Measurements from ENCODE around the gene IKBKG.

DNA sequence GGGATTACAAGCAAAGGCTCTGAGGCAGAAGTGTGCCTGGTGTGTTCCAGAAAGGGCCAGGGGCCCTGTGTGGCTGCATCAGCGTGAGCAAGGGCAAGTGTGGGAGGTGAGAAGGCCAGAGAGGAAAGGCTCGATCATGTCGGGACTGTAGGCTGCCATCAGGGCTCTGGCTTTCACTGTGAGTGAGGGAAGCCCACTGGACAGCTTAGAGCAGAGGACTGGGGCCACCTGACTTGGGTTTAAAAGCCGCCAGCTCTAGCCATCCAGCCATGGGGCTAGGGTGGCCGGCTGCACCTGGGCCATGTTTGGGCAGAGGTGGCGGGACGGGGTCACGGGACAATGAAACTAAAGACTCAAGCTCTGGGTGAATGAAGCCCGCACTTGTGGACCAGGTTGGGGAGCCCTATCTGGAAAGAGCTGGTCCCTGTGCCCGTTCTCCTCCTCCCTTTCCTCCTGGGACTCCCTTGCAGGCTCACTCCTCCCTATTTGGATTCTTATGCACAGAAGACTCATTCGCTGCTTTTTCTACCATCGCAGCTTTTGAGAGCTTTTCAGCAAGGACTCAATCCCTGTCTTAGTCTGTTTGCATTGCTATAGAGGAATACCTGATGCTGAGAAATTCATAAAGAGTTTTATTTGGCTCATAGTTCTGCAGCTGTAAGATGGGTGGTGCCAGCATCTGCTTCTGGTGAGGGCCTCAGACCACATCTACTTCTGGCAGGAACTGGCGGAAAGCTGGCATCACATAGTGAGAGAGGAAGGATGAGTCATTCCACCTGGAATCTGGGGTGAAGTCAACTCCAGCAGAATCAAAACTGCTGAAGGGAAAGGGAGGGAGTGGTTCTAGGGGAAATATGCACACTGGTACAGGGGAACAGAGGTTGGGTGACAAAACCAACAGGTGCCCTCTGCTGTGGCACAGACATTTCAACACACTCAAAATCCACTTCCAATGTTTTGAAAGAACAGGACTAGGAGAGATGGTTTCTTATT, 56.3 kb downstream of the IKBKG start:
- TF ChIP-seq POLR2A (IDR thresholded peaks at IDR 0.05) (no peak), CTCF (IDR thresholded peaks at IDR 0.05) (no peak)
